Measurements from ENCODE around the gene TMEM212.

The TMEM212 gene

DNA sequence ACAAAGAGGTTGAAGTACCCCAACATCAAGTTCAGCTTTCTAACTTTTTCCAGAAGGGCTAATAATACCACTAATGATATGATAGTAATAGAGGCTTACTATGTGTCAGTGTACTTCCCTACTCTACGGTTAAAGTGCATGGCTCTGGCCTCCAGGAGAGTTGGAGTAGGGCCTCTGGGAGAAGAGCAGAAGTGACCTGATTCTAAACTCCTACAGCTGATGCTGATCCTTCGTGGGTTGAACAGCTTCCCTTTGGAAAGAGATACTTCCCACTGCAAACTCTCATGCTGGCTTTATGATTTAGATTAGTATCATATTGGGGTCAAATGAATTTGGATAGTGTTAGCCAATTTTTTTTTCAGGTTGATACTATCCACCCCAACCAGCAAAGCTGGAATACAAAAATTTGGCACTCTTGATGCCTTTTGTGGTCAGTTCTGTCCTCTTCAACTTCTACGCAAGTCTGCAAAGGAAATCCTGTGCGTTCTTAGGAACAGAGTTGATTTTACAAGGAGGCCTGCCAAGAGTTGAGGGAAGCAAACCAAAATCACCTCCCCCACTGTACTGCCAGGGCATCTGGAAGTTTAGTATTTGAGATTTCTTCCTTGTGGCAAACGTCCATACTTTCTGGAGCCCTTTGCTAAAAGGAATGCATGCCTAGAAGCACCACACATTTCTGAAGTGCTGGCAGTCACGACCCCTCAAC is 17.8 kb downstream of the TMEM212 start:
- no peak for DNase-seq

DNA sequence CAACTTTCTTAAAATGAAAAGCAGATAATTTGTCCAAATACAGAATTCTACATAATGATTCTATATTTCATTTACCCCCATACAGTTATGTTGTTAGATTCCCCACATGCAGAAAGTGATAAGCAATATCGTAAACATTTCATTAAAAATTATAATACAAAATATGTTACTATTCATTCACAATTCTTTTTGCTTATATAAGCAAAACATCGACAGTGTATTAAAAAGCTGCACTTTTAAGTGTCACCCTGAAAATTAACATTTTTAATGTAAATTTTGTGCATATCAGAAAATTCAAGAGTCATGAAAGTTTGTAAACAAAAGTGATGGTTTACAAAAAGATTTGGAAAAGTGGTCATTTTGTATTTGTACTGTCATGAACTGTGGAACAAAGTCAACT is 19.2 kb downstream of the TMEM212 start:
- no peak for DNase-seq

DNA sequence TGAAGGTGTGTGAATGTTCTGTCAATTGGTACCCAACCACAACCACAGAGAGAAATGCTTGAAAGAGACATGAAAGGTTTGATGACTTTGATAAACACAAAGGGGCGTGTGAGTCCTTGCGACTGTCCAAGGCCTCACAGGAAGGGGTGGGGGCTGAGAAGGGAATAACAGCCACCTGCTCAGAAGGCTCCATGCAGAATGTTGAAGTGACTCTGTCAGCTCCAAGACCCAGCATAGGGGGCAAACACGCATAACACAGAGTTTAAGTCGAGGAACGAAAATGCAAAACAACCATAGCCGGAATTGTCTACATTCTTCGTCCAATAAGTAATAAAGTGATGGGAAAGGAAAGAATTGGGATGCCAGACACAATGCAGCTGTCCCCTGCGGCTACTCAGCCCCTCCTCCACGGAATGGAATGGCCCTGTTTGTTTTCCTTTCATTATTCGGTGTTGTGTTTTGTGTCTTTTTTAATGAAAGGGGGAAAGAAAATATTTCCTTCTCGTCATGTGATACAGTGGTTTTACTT is 19.9 kb downstream of the TMEM212 start:
- DNase-seq: no peak

DNA sequence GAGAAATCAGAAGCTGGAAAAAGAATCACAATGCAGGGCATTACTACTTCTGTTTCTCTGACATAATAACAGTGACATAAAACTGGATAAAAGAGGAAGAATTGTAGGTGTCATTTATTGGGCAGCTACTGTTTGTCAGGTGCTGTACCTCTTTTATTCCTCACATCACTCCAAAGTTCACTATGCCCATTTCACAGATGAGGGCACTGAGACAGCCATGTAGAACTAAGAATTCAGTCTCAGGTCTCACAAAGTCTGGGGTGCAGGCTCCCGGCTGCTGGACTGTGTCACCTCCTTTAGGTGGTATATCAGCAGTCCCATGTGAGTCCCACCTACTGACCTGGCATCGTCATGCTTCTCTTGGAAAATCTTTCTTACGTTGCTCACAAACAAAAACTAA is 20.8 kb downstream of the TMEM212 start:
- DNase-seq: no peak

DNA sequence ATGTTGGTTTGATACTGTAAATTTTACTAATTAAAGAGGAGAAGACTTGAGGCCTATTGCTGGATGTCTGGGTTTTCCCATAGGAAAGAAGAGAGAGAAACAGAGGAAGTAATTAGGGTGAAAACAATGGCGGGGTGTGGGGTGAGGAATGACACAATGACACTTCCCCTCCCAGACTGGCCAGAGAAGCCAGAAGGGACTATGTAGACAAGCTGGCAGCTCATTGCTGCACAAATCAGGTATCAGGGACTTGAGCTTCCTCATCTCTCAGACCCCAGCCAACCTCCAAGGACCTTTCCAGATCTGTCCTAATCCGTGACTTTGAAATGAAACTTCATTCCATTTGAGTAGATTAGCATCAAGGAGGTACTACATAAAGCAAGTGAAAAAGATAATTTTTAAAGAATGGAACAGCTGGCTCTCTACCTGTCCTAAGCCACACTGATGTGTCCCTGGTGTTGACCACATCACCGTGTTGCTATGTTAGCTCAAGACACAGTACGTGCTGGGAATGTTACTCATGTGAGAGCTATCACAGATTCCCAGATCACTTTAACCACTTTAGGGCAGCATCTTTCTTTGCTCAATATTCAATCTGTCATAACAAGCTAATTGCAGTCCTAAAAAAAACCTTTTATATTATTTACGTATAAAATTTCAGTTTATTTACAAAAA is 22.2 kb downstream of the TMEM212 start:
- no peak for DNase-seq

DNA sequence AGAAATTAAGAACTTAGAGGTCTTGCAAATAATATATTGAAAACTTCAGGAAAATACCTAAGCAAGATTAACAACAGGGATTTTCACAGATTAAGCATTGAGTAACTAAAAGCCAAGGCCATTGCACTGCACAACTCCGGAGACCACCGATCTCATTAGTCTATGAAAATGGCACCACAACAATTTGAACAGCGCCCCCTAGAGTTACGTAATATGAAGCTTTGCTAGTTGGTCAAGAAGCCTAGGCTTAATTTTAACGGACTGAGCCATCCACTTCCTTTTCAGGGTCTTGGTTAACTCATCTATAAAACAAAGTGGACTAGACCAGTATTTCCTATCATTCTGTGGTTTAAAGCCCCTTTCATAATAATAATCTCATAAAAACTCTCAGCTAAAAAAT is 24.8 kb downstream of the TMEM212 start:
- DNase-seq: no peak

DNA sequence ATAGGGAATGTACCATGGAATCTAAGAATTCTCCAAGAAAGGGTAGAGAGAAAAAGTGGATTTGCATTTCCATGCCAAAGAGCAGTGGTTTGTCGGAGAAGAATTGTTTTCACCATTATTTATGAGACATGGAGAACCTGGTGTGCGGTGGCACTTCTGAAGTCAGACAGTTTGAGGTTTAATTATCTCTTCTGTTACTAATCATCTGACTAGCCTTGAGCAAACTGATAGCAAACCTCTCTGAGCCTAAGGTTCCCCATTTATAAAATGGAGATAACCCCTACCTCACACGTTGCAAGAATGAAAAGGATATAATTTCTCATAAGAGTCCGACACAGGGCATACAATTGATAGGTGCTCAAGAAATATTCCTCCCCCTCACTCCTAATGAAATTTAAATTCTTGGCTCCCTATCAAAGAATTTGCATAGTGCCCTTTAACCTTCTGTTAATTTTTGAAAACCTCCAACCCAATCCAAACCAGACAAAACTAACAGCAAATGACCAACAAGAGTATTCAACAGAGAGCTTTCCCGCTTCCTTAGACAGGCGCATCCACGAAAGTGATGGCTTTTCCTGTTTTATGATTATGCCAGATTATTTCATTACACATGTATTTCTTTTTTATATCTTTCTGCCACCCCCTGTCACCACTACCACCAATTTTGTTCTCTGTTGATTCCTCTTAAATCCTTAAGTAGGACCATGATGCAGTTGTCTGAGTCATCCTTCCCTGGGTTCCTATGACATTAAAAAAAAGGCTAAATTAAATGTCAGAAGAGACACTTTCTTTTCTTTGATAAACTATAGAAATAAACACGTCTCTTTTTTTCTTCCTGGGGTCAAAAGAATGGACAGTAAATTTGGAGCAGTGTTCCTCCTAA is 28.5 kb downstream of the TMEM212 start:
- DNase-seq: no peak

DNA sequence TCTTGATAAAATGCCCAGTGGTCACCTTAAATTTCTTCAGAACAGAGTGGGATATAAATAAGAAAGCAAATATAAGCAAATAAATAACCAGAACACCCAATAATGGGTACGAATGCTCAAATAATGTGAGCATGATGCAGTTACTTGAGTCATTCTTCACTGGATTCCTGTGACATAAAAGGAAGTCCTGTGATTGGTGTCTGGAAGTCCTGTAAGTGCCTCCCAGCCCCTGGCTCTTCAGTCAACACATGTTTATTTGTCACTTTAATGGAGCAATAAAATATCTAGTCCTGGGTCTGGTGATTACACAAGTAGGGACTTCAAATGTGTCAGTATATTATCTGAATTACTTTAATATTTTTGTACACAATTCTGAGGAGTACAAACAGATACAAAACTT is 30.4 kb downstream of the TMEM212 start:
- DNase-seq: no peak

DNA sequence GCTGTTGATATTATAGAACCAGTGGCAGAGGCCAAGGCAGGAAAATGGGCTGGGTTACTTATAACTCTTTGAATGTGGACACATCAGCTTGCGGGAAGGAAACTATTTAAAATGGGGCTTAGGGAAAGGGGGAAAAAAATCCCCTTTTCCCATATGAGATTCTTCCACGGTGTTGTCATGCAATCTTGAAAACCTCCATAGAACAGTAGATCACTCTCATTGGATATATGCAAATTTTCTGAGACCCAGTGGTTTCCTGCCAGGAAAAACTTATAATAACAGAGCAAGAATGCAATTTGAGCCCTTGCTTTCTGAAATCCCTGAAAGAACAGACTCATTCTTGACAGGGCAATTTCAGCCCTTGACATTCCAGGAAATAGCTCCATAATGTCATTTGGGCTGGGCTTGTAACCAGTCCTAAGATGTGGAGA is 31.1 kb downstream of the TMEM212 start:
- no peak for DNase-seq

DNA sequence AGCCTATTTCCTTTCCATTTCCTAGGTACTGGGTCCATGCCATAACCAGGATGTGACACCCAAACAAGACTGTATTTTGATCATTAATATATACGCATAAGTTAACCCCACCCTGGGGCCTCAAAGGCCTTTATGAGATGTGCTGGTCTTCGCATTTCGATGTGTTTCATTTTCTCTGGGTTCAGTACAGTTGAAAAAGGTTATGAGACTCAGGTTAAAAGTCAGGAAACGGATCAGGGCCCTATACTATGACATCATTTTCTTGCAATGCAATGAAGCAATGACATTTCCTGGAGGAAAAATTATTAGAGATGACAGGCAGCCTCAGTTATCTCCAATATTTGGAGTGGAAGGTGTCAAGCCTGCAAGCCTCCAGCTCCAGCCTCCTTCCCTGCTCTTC is 31.7 kb downstream of the TMEM212 start:
- no peak for DNase-seq

DNA sequence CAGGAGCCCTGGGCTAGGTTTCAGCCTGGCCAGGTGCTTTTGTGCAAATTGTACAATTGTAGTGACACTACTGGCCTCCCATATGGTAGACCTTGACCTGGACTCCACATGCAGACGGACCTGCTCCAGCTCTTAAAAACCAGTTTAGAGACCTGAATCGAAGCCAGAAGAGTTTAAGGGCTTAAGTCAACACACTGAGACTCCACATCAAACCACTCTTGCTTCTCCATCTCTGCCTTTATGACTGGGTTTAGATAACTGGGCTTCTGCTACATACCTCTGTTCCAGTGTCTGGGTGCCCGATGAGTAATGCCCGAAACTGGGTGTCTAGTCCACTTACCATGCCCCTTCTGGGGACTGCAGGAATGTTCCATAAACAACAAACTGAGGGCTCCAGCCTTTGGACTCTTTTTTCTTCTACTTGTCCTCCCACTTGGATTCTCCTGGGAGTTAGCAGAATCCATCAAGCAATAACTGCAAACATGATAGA is 32.8 kb downstream of the TMEM212 start:
- DNase-seq: no peak

DNA sequence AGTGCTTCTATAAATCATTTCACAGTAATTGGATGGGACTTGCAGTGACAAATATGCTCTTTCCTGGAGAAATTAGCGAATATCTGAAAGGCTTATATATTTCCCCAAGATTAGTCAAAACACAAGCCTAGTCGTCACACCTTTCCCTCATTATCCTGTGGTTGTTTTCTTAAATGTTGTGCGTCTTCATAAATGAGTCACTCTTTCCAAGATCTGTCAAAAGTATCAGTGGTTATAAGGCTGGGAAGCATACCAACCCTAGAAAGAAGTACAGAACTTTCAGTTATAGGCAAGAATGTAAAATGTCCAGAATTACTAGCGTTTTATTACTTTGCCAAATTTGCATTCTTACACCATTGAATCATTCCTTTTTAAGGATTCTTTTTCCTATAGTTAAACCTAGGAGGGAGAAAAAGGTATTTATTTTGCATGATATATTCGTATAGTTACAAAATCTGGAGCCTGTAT is 33.6 kb downstream of the TMEM212 start:
- DNase-seq: no peak

DNA sequence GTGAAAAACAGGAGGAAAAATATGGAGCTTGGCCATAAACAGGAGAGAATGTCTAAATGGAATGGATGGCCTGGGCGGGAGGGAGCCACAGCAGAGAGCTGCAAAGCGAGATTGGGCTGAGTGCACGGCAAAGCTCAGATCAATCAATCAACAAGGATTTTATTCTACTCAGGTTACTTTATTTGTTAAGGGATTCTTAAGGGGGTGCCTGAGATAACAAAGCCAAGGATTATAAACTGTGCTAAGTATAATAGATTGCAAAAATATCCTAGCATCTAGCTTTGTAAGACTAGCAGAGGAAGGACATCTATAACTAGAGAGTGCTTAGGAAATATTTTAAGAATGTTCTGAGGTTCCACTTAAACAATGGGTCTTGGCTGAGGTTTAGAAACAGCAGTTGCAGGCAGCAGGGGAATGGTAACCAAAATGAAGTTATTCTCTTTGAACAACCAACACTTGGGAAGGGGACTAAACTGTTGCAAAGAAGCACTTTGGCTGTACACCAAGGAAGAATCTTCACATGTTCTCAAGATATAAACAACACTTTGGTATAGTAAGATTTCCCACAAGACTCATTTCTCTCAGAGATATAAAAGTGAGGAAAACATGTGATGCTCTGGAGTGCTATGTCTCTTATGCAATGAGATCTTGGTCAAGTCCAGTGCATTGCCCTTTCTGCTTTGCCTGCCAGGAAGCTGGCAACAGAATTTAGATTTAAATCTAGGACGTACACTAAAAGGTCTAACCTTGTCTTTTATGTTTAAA is 35.5 kb downstream of the TMEM212 start:
- no peak for DNase-seq

DNA sequence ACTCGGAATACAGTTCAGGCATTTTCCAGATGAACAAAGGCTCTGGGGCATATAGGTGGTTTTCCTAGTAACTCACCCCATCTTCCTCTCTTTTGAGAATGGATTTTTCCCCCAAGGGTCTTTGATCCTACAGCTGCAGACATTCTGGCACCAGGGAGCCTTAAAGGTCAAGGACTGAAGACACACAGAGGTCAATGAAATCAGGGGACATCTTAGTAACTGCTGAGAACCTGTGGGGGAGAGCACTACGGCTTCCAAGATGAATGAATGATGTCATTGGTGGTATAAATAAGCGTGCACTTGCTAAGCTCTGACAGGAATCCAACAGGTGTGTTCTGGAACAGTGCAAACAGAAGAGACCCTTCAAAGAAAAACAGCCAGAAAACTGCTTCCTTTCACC is 36.3 kb downstream of the TMEM212 start:
- DNase-seq: no peak

DNA sequence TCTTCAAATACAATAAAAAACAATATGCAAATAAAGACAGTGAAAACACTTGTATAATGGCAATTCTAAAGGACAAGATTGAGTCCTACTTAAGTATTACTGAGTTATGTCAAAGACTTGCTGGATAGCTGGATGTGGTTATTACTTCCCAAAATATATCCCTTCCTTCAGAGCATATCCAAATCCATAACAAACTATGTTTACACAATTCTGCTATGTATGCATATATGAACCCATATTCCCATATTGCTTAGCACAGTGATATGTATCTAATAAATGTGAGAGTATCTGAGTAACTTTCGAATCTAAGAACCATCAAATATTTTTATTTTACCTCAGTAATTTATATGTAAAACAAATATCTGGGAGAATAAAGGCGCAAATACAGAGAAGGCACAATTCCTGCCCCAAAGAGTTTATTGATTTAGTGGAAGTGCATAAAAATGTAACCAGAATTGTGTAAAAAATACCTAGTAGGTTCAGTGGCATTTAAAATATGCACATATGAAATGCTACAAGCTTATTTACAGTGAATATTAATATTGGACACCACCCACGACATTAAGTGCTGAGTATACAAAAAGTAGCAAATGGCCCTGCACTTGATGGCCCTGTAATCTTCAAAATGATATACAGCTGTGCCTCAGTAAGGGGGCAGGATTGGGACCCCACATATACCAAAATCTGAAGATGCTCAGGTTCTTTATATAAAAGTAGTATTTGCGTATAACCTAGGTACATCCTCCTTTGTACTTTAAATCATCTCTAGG is 37.1 kb downstream of the TMEM212 start:
- no peak for DNase-seq

DNA sequence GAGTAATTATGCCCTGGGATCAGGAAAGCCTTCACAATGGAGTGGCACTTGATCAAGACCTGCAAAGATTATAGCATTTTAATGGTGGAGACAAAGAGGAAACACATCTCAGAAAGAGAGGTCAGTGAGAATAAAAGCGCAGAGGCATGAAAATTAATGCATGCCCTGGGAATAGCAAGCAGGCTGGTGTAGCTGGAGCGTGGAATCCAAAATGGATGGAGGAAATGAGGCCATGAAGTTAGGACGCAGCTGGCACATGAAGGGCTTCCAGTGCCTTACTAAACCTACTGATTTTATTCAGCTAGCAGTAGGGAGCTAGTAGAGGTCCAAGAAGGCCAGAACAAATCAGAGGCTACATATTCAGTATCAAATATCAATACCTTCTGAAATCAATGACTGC is 38.1 kb downstream of the TMEM212 start:
- no peak for DNase-seq

DNA sequence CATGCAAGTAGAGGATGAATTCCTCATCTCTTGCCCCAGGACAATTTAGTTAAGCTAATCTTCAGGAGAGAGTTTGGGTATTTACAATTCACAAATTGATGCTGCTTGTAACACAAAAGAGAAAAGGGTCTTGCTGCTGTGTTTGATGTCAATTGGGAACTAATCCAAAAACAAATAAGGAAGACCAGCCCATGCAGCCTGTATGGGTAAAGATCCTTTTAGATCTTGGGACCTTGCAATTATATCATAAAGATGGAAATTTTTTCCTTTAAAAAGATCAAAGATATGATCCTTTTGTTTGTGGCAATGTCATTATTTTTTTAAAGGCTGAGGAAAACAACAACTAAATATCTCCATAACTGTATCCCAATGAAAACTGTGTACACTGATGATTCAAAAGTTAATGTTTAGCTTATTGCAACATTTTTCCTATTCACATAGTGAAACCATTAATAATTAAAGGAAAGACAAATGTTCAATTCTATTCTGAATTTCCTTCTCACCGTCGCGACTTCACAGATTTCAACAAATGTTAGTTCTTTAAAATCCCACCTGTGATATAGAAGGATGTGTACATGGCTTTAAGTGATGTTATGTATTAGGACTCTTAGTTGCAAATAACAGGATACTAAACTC is 40.2 kb downstream of the TMEM212 start:
- DNase-seq: no peak

DNA sequence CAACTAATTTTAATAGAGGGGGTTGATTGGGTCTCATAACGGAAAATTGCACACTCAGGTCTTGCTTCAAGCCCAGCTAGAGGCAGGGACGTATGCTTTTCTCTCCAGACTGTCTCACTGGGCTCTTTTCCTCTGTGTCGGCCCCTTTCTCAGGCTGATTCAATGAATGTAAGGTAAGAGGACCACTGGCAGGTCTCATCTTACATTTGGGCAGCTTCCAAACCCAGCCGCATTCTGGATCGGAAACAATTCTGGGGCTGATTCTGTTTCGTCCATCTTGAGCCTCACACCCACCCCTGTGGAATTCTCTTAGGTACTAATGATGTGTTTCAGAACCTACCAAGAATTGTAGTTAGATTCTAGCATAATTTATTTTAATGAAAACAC is 40.7 kb downstream of the TMEM212 start:
- no peak for DNase-seq

DNA sequence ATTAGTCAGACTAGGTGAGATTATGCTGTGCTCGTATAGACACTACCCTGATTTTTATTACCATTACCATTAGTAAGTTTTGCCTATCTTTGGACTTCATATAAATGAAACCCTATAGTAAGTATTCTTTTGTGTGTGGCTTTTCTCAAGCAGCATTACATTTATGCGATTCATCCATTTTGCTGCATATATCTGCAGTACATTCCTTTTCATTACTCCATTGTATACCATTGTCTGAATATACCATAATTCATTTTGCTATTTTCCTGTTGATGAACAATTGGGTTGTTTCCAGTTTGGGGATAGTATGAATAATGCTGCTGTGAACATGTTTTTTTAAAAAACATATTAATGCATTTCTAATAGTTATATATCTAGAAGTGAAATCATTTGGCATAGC is 45.3 kb downstream of the TMEM212 start:
- DNase-seq: no peak

DNA sequence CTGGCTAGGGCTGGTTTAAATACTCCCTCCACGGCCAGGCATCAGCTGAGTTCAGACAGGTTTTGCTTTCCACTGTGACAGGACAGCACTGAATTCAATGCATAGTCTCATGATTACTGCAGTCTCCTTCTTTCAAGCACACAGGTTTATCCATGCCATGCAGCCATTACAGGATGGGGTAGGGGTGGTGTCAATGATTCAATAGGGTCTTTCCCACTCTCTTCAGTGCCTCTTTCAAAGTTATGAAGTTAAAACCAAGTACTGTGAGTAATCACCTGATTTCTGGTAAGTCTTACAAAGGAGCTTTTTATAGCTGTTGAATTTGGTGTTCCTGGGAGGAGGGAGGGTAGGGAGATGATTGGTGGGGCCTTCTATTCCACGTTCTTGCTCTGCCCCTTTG is 47.2 kb downstream of the TMEM212 start:
- no peak for DNase-seq

DNA sequence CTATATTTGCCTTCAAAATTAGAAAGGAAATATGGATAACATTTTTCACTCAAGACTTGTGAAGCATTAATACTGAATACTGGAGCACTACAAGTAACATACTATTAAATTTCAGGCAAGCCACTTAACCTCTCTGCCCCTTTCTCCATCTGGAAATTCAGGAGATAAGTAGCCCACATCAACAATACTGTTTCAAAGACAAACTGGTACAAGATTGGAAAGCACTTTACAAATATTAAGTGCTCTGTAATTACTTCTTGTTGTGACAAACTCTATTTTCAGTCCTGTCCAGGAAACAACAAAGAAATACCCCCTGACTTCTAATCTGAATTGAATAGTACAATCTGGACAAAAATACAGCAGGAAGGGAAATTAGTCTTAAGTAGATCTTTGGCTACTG is 49.3 kb downstream of the TMEM212 start:
- DNase-seq: no peak

Data from SIG-M5 (cell line).